ENCODE measurements around the gene NCOA1. TPM values are rescaled to one million over a fixed set of nuclear protein-coding genes. Genes with fewer than 3 reads are reported as not detected.

NCOA1 gene
- total and polyA plus RNA-seq, 10 of the 15 experiments (the other 5 are each of a cell fraction or from before 2014, with no cell fraction given) = 1.8 to 35.6 (median 6.1) TPM

DNA sequence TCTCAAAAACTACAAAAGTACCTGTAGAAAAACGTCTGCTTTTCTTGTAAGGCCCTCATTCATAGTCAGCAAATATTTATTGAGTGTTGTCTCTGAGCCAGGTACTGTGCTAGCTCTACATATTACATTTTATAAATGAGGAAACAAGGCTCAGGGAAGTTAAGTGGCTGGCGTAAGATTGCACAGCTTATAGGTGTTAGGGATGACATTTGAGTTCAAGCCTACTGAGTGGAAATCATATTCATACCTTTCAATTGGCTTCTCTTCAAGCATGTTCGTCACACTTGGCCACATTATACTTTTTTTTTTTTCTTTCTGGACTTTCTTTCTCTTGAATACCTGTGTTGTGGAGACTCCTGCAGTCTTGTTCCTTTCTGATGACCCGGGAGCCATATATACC is 5.9 kb downstream of the NCOA1 start:
- TF ChIP-seq NR2C2 (IDR thresholded peaks at IDR 0.05; ENCODE audit: borderline replicate concordance, control insufficient read depth, insufficient read length, low read depth) = no peak
- no peak for TF ChIP-seq ZNF207 (IDR thresholded peaks at IDR 0.05; ENCODE audit: borderline replicate concordance)
- TF ChIP-seq ZNF384 (IDR thresholded peaks at IDR 0.05; ENCODE audit: borderline replicate concordance, low read depth, low read length) = no peak
- no peak for TF ChIP-seq STAT3 (IDR thresholded peaks at IDR 0.05; ENCODE audit: low read depth, low read length)
- TF ChIP-seq, protein P1, sequence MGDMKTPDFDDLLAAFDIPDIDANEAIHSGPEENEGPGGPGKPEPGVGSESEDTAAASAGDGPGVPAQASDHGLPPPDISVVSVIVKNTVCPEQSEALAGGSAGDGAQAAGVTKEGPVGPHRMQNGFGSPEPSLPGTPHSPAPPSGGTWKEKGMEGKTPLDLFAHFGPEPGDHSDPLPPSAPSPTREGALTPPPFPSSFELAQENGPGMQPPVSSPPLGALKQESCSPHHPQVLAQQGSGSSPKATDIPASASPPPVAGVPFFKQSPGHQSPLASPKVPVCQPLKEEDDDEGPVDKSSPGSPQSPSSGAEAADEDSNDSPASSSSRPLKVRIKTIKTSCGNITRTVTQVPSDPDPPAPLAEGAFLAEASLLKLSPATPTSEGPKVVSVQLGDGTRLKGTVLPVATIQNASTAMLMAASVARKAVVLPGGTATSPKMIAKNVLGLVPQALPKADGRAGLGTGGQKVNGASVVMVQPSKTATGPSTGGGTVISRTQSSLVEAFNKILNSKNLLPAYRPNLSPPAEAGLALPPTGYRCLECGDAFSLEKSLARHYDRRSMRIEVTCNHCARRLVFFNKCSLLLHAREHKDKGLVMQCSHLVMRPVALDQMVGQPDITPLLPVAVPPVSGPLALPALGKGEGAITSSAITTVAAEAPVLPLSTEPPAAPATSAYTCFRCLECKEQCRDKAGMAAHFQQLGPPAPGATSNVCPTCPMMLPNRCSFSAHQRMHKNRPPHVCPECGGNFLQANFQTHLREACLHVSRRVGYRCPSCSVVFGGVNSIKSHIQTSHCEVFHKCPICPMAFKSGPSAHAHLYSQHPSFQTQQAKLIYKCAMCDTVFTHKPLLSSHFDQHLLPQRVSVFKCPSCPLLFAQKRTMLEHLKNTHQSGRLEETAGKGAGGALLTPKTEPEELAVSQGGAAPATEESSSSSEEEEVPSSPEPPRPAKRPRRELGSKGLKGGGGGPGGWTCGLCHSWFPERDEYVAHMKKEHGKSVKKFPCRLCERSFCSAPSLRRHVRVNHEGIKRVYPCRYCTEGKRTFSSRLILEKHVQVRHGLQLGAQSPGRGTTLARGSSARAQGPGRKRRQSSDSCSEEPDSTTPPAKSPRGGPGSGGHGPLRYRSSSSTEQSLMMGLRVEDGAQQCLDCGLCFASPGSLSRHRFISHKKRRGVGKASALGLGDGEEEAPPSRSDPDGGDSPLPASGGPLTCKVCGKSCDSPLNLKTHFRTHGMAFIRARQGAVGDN (IDR thresholded peaks at IDR 0.05) = no peak
- TF ChIP-seq SREBF2 (IDR thresholded peaks at IDR 0.05; ENCODE audit: low read length) = no peak
- TF ChIP-seq ASH2L (IDR thresholded peaks at IDR 0.05; ENCODE audit: borderline replicate concordance, low read depth) = no peak
- TF ChIP-seq CREB1 (IDR thresholded peaks at IDR 0.05; ENCODE audit: low read depth) = no peak
- no peak for TF ChIP-seq DPF2 (IDR thresholded peaks at IDR 0.05)
- 61% methylated on average over 4 of the region's 4 CpGs for WGBS (ENCODE audit: insufficient coverage, insufficient replicate concordance, low lambda C conversion rate, missing lambda C conversion rate)
- H2AFZ ChIP-seq (ENCODE audit: control insufficient read depth, low read depth, low read length) = no peak overlapping the region
- H3K27me3 ChIP-seq (replicated peaks in 1 of 2; ENCODE audit: control insufficient read depth in 2 of 2, insufficient read depth in 2 of 2, low read length in 1 of 2) = no peaks in the 10 kb centered on the region
- in situ Hi-C loops (cut with MboI) (no loop called here), intact Hi-C loops (cut with micrococcal nuclease; ENCODE audit: unreplicated experiment) (loop anchor here (10.0 kb wide), 1 partner anchor 298 kb away; the partner anchor contains the start of genes CENPO and PTRHD1)
- no peak overlapping the region for H3K4me3 ChIP-seq
- H3K27ac ChIP-seq (ENCODE audit: control insufficient read depth, insufficient read depth) = no peak overlapping the region
- DNase-seq (ENCODE audit: low read depth, low spot score) (no peak), FAIRE-seq (no peak), ATAC-seq (no peak)
- BruUV-seq (replicated peaks) = no TSS peak
- POLR2A ChIA-PET = interaction anchor here (0.5 to 1.4 kb wide), 4 partner anchors 10 to 314 kb away, joined by 3 to 7 read pairs (median 4); no protein-coding TSS in a partner anchor
- RAD21 ChIA-PET (ENCODE audit: unreplicated experiment) = interaction anchor here (0.6 kb wide), 1 partner anchor 51 kb away, joined by 3 read pairs; no protein-coding TSS in a partner anchor
- no peaks in the 10 kb centered on the region for H3K36me3 ChIP-seq (ENCODE audit: control insufficient read depth in 2 of 2, insufficient read depth in 2 of 2, low read length in 1 of 2)
- peaks cover 66% of the 10 kb centered on the region for H3K79me2 ChIP-seq (ENCODE audit: control insufficient read depth, insufficient read depth, low read length)
- no peaks in the 10 kb centered on the region; the same call in 2 of the 3 replicates for H3K9me3 ChIP-seq (replicated peaks; ENCODE audit: control insufficient read depth, insufficient read depth, low read length)
- H4K20me1 ChIP-seq (ENCODE audit: control insufficient read depth, insufficient read depth) = no peaks in the 10 kb centered on the region
- no peak overlapping the region for H3K9ac ChIP-seq (ENCODE audit: control insufficient read depth, insufficient read depth, low read length)
- CTCF ChIA-PET = interaction anchor here (1.2 to 2.8 kb wide), 2 partner anchors 10 to 90 kb away, joined by 3 to 15 read pairs; no protein-coding TSS in a partner anchor
- SMC1A ChIA-PET (ENCODE audit: uncharacterized antibody, unreplicated experiment) = interaction anchor here (1.1 to 4.6 kb wide), 6 partner anchors 11 to 89 kb away, joined by 3 to 50 read pairs (median 6); no protein-coding TSS in a partner anchor
- no peaks in the 10 kb centered on the region for H3K4me1 ChIP-seq (ENCODE audit: control insufficient read depth, insufficient read depth, low read length)
- H3K4me2 ChIP-seq (ENCODE audit: control insufficient read depth, insufficient read depth) = no peak overlapping the region

All from GM12878 (cell line).